HFFc6 (cell line): Measurements from ENCODE around the gene LMTK3. TPM values are rescaled to one million over a fixed set of nuclear protein-coding genes. Genes with fewer than 3 reads are reported as not detected.

Experiments used
- DNase-seq: peaks from one replicate; pipeline ENCODE4 v3.0.0-alpha.2; 2018
- H3K27ac Mint-ChIP-seq: 2 replicates; pipeline ENCODE4 v1.8.0; 2020; ENCODE audit warnings: mild to moderate bottlenecking, mixed read lengths
- H3K27me3 Mint-ChIP-seq: 2 replicates; pipeline ENCODE4 v1.8.0; 2021; ENCODE audit warnings: mild to moderate bottlenecking, moderate library complexity, mixed read lengths; ENCODE audit not compliant: insufficient read depth
- H3K36me3 Mint-ChIP-seq: 2 replicates; pipeline ENCODE4 v1.8.0; 2021; ENCODE audit warnings: low read depth, mixed read lengths
- H3K4me1 Mint-ChIP-seq: 2 replicates; pipeline ENCODE4 v1.8.0; 2020; ENCODE audit warnings: low read depth, mixed read lengths
- H3K4me3 Mint-ChIP-seq: 2 replicates; pipeline ENCODE4 v1.8.0; 2020; ENCODE audit warnings: mild to moderate bottlenecking, moderate library complexity, mixed read lengths
- H3K9me3 Mint-ChIP-seq: 2 replicates; pipeline ENCODE4 v1.8.0; 2020; ENCODE audit warnings: mild to moderate bottlenecking, mixed read lengths
- total RNA-seq, 6 experiments: library from RNA; stranded (reverse); fragmentation: NEBNext Ultra II Directional; extraction: Animal tissue kit (Norgen Biotek cat#: 25700); gene quantifications; 2 replicates in 1 of 6; 3 replicates in 5 of 6; pipeline ENCODE4 v1.2.3, GENCODE V29; 2021
- TF ChIP-seq, protein P1 (sequence below): fragments of 200-600 bp; sonication (generic); IDR thresholded peaks from 2 replicates; pipeline ENCODE4 v1.5.0; 2021; ENCODE audit warnings: antibody characterized with exemption, mild to moderate bottlenecking

The LMTK3 gene
- total RNA-seq, 6 experiments from 2014 or later: 0.21 to 0.88 (median 0.60) TPM

DNA sequence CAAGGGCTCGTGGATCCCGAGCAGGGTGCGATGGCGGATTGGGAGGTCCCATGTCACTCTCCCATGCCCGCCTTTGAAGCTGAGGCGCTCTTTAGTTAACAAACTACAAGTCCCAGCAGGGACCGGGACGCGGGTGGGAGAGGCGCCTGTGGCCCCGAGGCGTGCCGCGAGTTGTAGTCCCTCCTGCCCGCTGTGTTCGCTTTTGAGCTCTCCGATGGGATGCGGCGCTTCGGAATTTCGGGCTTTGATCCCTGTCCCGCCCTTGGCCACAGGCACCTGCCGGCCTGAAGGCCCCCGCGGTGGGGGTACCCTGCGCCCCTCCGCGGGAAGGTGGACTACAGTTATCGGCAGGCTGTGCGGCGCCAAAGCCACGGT lies 31.5 kb downstream of the LMTK3 start:
- TF ChIP-seq, protein P1, sequence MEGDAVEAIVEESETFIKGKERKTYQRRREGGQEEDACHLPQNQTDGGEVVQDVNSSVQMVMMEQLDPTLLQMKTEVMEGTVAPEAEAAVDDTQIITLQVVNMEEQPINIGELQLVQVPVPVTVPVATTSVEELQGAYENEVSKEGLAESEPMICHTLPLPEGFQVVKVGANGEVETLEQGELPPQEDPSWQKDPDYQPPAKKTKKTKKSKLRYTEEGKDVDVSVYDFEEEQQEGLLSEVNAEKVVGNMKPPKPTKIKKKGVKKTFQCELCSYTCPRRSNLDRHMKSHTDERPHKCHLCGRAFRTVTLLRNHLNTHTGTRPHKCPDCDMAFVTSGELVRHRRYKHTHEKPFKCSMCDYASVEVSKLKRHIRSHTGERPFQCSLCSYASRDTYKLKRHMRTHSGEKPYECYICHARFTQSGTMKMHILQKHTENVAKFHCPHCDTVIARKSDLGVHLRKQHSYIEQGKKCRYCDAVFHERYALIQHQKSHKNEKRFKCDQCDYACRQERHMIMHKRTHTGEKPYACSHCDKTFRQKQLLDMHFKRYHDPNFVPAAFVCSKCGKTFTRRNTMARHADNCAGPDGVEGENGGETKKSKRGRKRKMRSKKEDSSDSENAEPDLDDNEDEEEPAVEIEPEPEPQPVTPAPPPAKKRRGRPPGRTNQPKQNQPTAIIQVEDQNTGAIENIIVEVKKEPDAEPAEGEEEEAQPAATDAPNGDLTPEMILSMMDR: no peak
- Mint-ChIP-seq H3K27ac (peak overlapping the region; percentile 84), H3K4me3 (peak overlapping the region; percentile 80; the same call in 1 of the 2 replicates), H3K4me1 (peaks cover 42% of the 10 kb centered on the region), H3K36me3 (peaks cover 24% of the 10 kb centered on the region), H3K27me3 (peaks cover 14% of the 10 kb centered on the region), H3K9me3 (no peaks in the 10 kb centered on the region)
- DNase-seq: no peak

DNA sequence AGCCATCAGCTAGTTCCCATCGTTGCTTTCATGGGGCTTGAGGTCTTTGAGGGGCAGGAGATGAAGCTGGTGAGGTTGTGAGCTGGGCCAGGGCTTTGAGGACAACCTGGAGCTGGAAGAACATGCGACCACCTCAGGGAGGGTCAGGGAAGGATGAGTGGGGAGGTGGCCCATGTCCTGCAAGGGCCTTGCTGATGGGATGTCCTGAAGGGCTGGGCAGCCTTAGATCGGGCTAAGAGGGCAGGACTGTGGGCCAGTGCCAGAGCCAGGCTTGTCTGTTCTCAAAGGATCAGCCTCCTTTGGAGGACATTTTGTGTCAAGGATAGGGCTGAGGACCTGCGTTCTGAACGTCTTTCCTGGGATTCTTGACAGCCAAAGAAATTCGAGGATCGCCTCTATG lies 31.9 kb downstream of the LMTK3 start:
- peaks cover 42% of the 10 kb centered on the region for H3K4me1 Mint-ChIP-seq
- H3K27me3 Mint-ChIP-seq: peaks cover 14% of the 10 kb centered on the region
- no peak for DNase-seq
- 0 out of 2 replicates have a peak overlapping the region, but pooled peaks have one; percentile 14 for H3K4me3 Mint-ChIP-seq
- peaks cover 25% of the 10 kb centered on the region for H3K36me3 Mint-ChIP-seq
- no peaks in the 10 kb centered on the region for H3K9me3 Mint-ChIP-seq
- TF ChIP-seq, protein P1: no peak
- H3K27ac Mint-ChIP-seq: peak overlapping the region; percentile 18

DNA sequence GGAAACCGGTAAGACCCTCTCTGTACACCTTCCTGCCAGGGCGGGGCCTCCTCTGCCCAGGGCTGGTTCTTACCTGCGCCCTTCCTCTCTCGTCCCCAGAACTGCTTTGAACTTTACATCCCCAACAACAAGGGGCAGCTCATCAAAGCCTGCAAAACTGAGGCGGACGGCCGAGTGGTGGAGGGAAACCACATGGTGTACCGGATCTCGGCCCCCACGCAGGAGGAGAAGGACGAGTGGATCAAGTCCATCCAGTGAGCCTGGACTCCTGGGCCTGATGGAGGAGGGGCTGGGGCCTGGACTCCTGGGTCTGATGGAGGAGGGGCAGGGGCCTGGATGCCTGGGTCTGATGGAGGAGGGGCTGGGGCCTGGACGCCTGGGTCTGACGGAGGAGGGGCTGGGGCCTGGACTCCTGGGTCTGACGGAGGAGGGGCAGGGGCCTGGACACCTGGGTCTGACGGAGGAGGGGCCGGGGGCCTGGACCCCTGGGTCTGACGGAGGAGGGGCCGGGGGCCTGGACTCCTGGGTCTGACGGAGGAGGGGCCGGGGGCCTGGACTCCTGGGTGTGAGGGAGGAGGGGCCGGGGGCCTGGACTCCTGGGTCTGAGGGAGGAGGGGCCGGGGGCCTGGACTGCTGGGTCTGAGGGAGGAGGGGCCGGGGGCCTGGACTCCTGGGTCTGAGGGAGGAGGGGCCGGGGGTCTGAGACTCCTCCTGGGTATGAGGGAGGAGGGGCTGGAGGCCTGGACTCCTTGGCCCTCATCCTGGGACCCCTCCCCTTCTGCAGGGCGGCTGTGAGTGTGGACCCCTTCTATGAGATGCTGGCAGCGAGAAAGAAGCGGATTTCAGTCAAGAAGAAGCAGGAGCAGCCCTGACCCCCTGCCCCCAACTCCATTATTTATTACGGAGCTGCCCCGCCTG lies 33.0 kb downstream of the LMTK3 start:
- Mint-ChIP-seq H3K4me3 (no peak overlapping the region), H3K36me3 (peaks cover 24% of the 10 kb centered on the region; the same call in 1 of the 2 replicates), H3K27ac (no peak overlapping the region), H3K27me3 (peaks cover 10% of the 10 kb centered on the region; the same call in 1 of the 2 replicates), H3K9me3 (no peaks in the 10 kb centered on the region), H3K4me1 (peaks cover 36% of the 10 kb centered on the region)
- TF ChIP-seq, protein P1: no peak
- DNase-seq: no peak

DNA sequence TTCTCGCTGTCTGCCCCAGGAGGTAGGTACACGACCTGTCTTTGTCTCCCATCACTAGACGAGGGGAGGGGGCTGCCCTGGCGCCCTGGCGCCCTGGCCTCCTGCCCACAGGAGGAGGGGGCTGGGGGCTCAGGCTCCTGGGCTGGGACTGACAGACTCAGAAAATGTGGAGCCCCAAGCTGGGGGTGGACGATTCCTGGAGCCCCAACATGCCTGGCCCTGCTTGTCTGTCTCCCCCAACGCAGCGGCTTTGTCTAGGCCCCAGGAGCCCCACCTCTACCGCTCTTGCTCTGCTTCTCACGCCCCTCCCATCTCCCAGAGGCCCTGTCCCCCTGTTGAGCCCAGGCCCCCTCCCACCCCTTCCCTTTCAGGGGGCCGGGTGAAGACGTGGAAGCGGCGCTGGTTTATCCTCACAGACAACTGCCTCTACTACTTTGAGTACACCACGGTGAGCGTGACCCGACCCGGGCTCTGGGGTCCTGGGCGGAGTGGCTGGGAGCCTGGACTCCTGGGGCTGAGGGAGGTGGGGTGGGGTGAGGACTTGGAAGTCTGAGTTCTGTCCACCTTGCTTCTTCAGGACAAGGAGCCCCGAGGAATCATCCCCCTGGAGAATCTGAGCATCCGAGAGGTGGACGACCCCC lies 33.8 kb downstream of the LMTK3 start:
- H3K27me3 Mint-ChIP-seq: peaks cover 12% of the 10 kb centered on the region

DNA sequence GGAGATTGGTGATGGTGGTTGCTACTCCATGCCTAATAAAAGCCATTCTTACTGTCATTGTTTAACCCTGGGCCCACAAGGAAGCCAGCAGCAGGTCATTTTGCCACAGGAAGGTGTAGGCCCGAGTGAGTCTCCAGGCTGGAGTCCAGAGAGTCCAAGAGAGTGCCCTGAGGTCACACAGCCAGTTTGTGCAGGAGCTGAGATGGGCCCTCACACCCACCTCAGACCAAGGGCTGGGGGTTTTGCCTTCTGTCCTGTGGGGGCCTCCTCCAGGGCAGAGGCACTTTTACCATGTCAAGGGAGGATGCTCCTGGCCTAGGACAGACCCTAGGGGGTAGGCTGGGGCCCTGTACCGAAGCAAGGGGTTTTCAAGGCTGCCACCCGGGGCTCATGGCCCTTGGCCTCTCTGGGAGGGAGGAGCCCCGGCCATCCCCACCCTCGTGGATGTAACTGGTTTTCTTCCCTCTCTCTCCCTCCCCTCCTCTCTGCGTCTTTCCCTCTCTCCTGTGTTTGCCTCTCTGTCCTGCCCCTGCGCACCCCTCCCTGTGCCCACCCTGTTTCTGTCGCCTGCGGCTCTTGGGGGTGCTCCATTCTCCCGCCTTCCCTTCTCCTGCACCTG lies 34.5 kb downstream of the LMTK3 start:
- no peak overlapping the region for H3K27ac Mint-ChIP-seq
- H3K27me3 Mint-ChIP-seq: peaks cover 12% of the 10 kb centered on the region
- H3K36me3 Mint-ChIP-seq: peaks cover 24% of the 10 kb centered on the region; the same call in 1 of the 2 replicates
- no peak overlapping the region for H3K4me3 Mint-ChIP-seq
- peaks cover 31% of the 10 kb centered on the region for H3K4me1 Mint-ChIP-seq
- DNase-seq: no peak
- TF ChIP-seq, protein P1: no peak
- no peaks in the 10 kb centered on the region for H3K9me3 Mint-ChIP-seq

More for the DNA sequence above, 33.8 kb downstream of the LMTK3 start:
- TF ChIP-seq, protein P1: no peak
- DNase-seq: no peak
- Mint-ChIP-seq H3K27ac (no peak overlapping the region), H3K9me3 (no peaks in the 10 kb centered on the region), H3K4me3 (no peak overlapping the region), H3K4me1 (peaks cover 36% of the 10 kb centered on the region), H3K36me3 (peaks cover 24% of the 10 kb centered on the region; the same call in 1 of the 2 replicates)
